ENCODE results near the gene EXOSC3.
"Not testable (repeated sequence)": the region's sequence is repeated elsewhere in the genome, so short reads cannot be mapped to it uniquely, and the experiment has no call there.

EXOSC3 gene

DNA sequence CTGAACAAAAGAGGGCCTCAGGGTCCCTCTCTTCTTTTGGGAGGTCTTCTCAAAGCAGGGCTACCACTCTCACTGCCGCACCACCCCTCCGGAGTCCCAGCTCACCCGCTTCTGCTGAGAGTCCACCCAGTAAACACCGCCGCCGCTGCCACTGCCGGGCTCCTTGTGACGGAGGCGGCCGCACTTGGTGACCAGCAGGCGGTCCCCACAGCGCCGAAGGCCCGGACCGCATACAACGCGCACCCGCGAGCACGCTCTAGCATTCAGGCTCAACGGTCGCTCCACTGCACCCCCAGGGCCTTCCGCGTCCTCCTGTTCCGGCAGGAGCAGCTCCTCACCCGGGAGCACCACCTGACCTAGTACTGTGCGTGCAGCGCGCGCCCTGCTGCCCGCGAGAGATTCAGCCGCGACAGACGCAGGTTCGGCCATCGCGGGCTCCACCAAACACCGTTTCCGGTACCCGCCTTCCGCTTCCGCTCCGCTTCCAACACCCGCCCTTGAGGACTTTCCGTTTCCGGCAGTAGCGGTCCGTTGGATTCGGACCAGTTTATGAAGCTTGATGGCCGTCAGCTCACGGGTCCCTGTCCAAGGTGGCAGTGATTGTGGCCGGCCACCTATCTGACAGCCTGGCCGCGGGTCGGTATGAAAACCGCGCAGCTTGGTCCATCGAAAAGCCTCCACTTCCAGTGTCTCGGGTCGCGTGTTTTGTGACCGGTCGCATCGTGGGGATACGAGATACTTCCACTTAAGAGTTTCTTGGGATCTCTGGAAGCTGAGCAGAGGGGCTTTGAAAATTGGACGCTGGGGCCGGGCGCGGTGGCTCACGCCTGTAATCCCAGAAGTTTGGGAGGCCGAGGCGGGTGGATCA, at the start of gene EXOSC3:
TSS of gene EXOSC3 (minus strand) at position 449 of the 868 bp plus-strand sequence. CDS start at position 429, 20 bp downstream.
- DNase-seq (ENCODE audit: low read depth in 1 of 2, low spot score in 1 of 2) = peak; percentile 77 to 86

DNA sequence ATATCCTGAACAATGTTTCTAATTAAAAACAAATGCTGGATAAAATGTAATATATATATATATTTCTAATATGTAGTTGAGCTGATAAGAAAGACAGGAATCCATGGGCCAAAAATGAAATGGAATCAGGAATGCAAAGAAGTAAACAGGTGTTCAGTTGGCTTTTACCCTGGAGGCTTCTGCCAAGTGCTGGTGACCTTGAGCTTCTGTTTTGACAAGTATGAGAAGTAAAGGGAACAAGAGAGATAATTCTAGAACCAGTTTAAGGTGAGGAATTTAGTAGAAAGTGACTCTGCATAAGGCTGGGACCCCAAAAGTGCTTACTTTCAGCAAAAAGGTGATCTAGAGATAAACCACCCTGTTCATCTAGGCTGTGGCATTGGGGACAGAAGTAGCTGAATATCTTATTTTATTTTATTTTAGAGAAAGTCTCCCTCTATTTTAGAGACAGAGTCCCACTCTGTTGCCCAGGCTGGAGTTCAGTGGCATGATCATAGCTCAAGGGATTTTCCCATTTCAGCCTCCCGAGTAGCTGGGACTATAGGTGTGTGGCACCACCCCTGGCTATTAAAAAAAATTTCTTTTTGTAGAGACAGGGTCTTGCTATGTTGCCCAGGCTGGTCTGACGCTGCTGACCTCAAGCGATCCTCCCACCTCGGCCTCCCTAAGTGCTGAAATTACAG, 42.8 kb upstream of the EXOSC3 start:
- no peak for DNase-seq (ENCODE audit: low read depth in 1 of 2, low spot score in 1 of 2)

GRCh38 chr9:37825174-37825573, 40.3 kb upstream of the EXOSC3 start:
- not testable (repeated sequence) for DNase-seq (ENCODE audit: low read depth in 1 of 2, low spot score in 1 of 2)

- no peak for DNase-seq (ENCODE audit: low read depth in 1 of 2, low spot score in 1 of 2)
These were observed 35.3 kb upstream of the EXOSC3 start for GRCh38 chr9:37820142-37820541.

GRCh38 chr9:37818849-37819248, 34.0 kb upstream of the EXOSC3 start:
- no peak for DNase-seq (ENCODE audit: low read depth in 1 of 2, low spot score in 1 of 2)

DNA sequence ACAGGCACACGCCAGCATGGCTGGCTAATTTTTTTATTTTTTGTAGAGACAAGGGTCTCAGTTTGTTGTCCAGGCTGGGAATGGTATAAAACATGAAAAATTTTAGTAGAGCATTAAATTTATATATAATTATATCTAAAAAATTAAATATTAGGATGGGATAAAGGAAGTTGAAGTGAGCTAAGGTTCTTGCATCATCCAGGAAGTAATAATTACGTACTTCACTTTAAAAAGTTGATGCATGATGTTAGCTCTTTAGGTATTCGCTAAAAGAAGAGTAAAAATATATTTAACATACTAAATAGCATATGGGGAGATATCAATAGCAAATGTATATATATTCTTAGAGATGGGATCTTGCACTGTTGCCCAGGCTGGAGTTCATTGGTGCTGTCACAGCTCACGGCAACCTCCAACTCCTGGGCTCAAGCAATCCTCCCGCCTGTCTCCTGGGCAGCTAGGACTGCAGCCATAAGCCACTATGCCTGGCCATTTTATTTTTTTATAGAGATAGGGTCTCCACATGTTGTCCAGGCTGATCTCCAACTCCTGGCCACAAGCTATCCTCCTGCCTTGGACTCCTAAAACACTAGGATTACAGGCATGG, 28.0 kb upstream of the EXOSC3 start:
- DNase-seq (ENCODE audit: low read depth in 1 of 2, low spot score in 1 of 2) = no peak

- no peak for DNase-seq (ENCODE audit: low read depth in 1 of 2, low spot score in 1 of 2)
These were observed 27.1 kb upstream of the EXOSC3 start for GRCh38 chr9:37811906-37812476.

DNA sequence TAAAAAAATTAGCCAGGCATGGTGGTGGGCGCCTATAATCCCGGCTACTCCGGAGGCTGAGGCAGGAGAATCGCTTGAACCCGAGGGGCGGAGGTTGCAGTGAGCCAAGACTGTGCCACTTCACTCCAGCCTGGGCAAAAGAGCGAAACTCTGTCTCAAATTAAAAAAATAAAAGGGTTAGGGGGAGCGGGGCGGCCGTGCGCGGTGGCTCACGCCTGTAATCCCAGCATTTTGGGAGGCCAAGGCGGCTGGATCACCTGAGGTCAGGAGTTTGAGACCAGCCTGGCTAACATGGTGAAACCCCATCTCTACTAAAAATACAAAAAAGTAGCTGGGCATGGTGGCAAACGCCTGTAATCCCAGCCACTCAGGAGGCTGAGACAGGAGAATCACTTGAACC, 24.8 kb upstream of the EXOSC3 start:
- DNase-seq (ENCODE audit: low read depth in 1 of 2, low spot score in 1 of 2) = not testable (repeated sequence)

GRCh38 chr9:37806271-37806670, 21.4 kb upstream of the EXOSC3 start:
- no peak for DNase-seq (ENCODE audit: low read depth in 1 of 2, low spot score in 1 of 2)

DNA sequence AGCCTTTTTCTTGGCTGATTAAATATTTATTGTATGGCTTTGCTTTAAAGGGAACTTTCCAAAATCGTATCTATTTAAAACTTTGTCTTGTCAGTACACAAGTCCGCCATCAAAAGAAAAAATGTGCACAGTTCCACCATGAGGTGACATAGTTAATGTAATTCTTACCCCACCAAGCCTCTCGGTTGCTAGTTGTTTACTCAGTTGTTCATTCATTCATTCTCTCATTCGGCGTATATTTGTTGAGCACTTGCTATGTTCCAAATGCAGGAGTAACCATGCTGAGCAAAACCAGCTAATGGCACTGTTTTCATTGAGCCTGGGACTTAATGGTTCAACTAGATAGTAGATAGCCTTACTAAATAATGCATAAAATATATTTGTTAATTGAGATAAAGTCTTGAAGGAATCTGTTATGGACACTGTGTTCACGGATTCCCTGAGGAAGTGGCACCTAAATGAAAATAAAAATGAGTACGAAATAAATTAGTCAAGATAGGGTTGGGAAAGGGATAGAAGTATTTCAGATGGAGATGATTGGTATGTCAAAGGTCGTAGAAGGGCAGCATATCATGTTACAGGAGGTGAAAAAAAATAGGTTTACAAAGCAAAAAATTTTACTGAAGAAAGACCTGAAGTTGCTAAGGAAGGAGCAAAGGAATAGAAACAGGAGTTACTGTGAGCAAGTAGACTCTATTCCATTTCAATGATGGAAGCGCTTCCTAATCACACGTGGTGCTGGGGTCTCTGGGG, 17.3 kb upstream of the EXOSC3 start:
- DNase-seq (ENCODE audit: low read depth in 1 of 2, low spot score in 1 of 2) = no peak

DNA sequence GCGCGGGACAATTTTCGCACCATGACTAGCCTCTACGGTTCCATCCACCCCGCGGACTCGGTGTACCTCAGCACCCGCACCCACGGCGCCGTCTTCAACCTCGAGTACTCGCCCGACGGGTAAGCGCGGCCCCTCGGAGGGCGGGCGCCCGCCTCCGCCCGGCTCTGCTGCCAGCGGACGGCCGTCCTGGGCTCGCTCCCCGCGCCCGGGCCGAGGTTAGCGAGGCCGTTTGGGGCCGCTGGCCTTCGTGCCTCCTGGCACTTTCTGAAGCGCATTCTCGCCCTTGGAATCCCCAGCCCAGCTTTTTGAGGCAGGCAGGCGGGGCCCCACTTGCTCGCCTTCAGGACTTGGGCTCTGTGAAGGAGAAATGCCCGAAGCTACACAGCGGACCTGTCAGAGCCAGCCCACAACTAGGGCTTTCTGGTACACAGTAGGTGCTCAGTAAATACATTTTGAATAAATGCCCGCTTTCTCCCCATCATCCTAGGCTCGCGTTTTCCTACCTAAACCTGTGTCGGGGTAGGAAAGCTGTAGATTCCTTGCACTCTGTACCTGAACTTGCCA, 16.5 kb upstream of the EXOSC3 start:
- peak in 1 of 2 donors; percentile 6 for DNase-seq (ENCODE audit: low read depth in 1 of 2, low spot score in 1 of 2)

DNA sequence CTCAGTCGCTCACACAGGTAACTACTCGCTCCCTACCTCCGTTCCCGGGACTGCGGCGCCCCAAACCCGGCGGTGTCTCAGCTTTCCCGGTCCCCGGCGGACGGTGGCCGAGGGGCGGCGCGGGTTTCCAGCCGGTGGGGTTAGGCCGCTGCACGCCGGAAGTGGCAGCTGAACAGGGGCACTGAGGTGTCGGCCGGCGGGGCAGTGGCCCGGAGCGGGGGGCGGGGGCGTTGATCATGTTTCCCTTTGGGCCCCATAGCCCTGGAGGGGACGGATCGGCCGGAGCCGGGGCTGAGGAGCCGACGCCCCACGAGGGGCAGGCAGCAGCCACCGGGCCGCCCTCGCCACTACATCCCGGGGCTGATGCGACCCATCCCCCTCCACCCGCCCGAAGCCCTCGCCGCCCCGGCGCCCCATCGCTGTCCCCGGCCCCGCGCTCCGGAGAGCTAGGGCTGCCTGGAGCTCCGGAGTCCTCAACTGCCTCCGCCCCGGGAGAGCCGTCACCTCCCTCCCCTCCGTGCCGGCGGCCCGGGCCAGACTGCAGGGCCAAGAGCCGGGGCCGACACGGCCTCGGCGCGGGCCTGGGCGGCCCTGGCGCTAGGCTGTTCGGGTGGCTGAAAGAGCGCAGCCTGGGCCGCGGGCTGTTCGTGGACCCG, 15.9 kb upstream of the EXOSC3 start, which contains the start of gene DCAF10:
TSS of gene DCAF10 (plus strand) at position 167 of the 656 bp plus-strand sequence. CDS start at position 237, 70 bp downstream.
- DNase-seq (ENCODE audit: low read depth in 1 of 2, low spot score in 1 of 2) = peak; percentile 86 to 94

- no peak for DNase-seq (ENCODE audit: low read depth in 1 of 2, low spot score in 1 of 2)
These were observed 13.8 kb upstream of the EXOSC3 start for GRCh38 chr9:37798677-37799076.

DNA sequence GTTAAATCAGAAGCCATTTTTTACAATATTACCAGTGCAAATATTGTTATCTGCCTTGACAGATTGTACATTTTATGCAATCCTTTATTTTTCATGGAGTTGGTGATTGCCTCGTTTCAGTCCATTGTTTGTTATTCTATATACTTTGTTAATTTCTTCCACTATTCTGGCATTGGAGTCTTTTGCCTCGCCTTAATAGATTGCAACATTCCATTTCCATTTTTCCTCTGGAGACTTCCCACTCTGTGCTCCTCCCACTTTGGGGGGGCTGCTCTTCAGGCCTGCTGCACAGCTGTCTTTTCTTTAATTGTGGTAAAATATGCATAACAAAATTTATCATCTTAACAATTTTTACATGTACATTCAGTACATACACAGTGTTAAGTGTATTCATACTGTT, 11.4 kb upstream of the EXOSC3 start:
- no peak for DNase-seq (ENCODE audit: low read depth in 1 of 2, low spot score in 1 of 2)

GRCh38 chr9:37792122-37792521, 7.3 kb upstream of the EXOSC3 start:
- DNase-seq (ENCODE audit: low read depth in 1 of 2, low spot score in 1 of 2) = no peak

GRCh38 chr9:37790096-37790495, 5.2 kb upstream of the EXOSC3 start:
- no peak for DNase-seq (ENCODE audit: low read depth in 1 of 2, low spot score in 1 of 2)

DNA sequence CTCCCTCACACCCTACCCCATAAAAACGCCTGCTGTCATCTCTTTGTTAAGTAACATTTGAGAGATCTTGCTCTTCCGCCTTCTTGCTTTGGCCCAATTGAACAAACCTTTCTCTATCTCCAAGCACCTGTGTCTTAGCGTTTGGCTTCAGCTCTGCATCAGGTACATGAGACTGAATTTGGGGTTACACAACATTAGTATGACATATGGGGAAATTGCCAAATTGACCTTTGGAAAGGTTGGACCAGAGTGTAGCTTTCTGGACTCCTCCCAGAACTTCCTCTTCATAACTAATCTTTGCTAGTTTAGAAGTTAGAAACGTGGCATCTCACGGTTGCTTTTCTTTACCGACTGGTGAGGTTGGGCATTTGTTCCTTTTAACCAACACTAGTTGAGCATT, 3.5 kb upstream of the EXOSC3 start:
- no peak for DNase-seq (ENCODE audit: low read depth in 1 of 2, low spot score in 1 of 2)

DNA sequence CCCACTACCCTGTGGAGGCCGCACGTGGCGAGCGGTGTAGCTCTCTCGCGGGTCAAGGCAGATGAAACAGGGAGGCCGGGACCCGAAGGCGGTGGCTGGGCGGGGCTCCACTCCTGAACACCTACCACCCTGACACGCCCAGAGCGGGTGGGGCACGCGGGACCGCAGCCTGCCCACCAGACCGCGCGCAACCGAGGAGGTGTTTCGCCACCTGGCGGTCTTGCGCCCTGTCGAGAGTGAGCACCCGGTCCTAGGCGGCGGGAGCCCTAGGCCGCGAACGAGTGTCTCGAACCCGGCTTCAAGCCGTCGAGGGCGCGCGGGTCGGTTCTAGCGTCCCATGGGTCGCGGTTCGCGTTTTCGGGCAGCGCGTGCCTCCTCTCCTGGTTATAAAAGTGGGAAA, 2.2 kb upstream of the EXOSC3 start:
- DNase-seq (ENCODE audit: low read depth in 1 of 2, low spot score in 1 of 2) = no peak

DNA sequence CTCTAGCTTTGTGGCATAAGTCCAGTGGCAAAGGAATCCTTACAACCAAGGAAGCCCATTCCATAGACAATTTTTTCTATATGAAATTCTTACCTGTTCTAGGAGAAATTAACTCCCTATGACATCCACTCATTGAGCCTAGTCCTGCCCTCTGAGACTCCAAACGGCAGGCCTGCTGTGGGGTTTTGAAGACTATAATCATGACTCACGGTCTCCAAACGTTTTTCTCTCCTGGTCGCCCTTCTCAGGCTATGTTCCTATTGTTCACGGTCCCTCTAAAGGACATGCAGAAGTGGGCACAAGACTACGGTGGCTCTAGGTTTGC, 611 bp downstream of the EXOSC3 start:
- DNase-seq (ENCODE audit: low read depth in 1 of 2, low spot score in 1 of 2) = no peak

DNA sequence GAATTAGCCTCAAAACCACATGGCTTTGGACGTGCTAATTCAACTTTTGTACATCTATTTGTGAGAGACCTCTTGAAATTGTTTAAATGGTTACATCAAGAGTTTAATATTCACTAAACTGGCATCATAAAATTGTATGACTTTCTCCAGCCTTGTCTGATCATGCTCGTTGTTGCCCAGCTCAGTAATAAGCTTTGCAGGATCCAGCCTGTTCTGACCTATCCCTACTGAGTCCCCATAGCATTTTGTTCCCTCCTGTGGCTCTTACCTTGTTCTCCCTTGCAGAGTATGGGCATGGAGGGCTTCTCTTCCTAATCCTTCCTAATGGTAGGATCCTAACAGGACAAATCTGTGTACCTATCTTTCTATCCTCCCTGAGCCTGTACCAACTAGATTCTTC, 6.3 kb downstream of the EXOSC3 start:
- no peak for DNase-seq (ENCODE audit: low read depth in 1 of 2, low spot score in 1 of 2)

Data from activated CD4-positive, alpha-beta T cell treated with anti-CD3 and anti-CD28 coated beads, Interleukin-2, amount 50 U/mL, for 24 hours (primary cell).